ACC112 (cell line): Measurements from ENCODE around the gene USP4.

Source experiments
- H2AFZ ChIP-seq: fragments of 200-600 bp; sonication (generic); one replicate; pipeline ENCODE4 v1.6.0; 2017; ENCODE audit warnings: antibody characterized with exemption, low read length; ENCODE audit not compliant: unreplicated experiment
- H3K27ac ChIP-seq: fragments of 200-600 bp; sonication (generic); 2 replicates; pipeline ENCODE4 v1.5.1; 2014; ENCODE audit warnings: low read depth, mild to moderate bottlenecking, antibody characterized with exemption, low read length, moderate library complexity
- H3K27me3 ChIP-seq: fragments of 200-600 bp; sonication (generic); 2 replicates; pipeline ENCODE4 v1.6.1; 2014; ENCODE audit warnings: mild to moderate bottlenecking, antibody characterized with exemption, low read length, moderate library complexity, mixed read lengths; ENCODE audit not compliant: insufficient read depth
- H3K36me3 ChIP-seq: fragments of 200-600 bp; sonication (generic); 2 replicates; pipeline ENCODE4 v1.6.1; 2016; ENCODE audit warnings: mild to moderate bottlenecking, antibody characterized with exemption, low read length, moderate library complexity, mixed read lengths; ENCODE audit not compliant: insufficient read depth
- H3K4me1 ChIP-seq: fragments of 200-600 bp; sonication (generic); one replicate; pipeline ENCODE4 v1.6.1; 2016; ENCODE audit warnings: low read length, mixed read lengths; ENCODE audit not compliant: insufficient read depth, unreplicated experiment, control insufficient read depth
- H3K4me3 ChIP-seq: fragments of 200-600 bp; sonication (generic); 2 replicates; pipeline ENCODE4 v1.5.1; 2014; ENCODE audit warnings: mild to moderate bottlenecking, low read depth, low read length
- H3K79me2 ChIP-seq: fragments of 200-600 bp; sonication (generic); one replicate; pipeline ENCODE4 v1.6.0; 2016; ENCODE audit warnings: low read length; ENCODE audit not compliant: control insufficient read depth, unreplicated experiment, insufficient read depth

USP4 gene, protein sequence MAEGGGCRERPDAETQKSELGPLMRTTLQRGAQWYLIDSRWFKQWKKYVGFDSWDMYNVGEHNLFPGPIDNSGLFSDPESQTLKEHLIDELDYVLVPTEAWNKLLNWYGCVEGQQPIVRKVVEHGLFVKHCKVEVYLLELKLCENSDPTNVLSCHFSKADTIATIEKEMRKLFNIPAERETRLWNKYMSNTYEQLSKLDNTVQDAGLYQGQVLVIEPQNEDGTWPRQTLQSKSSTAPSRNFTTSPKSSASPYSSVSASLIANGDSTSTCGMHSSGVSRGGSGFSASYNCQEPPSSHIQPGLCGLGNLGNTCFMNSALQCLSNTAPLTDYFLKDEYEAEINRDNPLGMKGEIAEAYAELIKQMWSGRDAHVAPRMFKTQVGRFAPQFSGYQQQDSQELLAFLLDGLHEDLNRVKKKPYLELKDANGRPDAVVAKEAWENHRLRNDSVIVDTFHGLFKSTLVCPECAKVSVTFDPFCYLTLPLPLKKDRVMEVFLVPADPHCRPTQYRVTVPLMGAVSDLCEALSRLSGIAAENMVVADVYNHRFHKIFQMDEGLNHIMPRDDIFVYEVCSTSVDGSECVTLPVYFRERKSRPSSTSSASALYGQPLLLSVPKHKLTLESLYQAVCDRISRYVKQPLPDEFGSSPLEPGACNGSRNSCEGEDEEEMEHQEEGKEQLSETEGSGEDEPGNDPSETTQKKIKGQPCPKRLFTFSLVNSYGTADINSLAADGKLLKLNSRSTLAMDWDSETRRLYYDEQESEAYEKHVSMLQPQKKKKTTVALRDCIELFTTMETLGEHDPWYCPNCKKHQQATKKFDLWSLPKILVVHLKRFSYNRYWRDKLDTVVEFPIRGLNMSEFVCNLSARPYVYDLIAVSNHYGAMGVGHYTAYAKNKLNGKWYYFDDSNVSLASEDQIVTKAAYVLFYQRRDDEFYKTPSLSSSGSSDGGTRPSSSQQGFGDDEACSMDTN

DNA sequence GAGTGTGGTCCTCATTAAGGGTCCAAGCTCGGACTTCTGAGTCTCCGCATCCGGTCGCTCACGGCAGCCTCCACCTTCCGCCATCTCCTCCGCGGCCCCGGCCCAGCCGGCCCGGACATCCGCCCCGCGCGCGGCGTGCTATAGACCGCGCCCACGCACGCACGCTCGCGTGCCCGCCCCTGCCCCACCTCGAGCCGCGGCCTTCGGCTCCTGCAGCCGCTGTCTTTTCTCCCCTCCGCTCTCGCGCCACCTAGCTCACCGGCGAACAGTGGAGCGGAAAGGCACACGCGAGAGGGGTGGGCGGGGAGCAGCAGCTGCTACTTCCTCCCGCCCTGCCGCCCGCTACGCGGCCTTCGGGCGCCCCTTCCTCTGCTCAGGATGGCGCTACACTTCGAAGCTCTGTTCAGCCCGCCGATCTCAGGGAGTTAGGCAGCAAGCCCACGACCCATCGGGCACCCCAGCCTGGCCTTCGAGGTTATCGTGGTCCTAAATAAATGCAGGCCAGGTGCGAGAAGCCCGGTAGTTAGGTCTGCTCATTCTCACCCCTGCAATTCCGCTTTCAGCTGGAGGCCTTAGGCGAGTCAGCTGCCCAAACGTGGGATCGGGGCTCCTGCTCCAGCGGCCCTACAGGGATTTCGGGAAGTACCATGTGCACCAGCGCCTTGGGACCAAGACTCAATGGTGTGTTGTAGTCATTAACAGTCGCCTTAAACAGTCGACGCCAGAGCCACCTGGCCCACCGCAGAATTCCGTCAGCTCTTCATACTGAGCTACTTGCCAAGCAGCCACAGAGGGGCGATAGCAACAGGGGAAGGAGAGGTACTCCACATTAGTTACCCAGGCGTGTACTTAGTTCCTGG, at the start of gene USP4:
TSS of gene USP4 (minus strand) at position 113 of the 860 bp plus-strand sequence. CDS start at position 84, 29 bp downstream.
- peaks cover 13% of the 10 kb centered on the region for H3K4me1 ChIP-seq
- H2AFZ ChIP-seq, result peak within 1 kb of the TSS; percentile 87
- H3K4me3 ChIP-seq, result peak within 1 kb of the TSS; percentile 89
- no peaks in the 10 kb centered on the region for H3K27me3 ChIP-seq
- peaks cover 5% of the 10 kb centered on the region; the same call in 1 of the 2 replicates for H3K36me3 ChIP-seq
- peaks cover 52% of the 10 kb centered on the region for H3K79me2 ChIP-seq
- H3K27ac ChIP-seq, result peak within 1 kb of the TSS; percentile 81

DNA sequence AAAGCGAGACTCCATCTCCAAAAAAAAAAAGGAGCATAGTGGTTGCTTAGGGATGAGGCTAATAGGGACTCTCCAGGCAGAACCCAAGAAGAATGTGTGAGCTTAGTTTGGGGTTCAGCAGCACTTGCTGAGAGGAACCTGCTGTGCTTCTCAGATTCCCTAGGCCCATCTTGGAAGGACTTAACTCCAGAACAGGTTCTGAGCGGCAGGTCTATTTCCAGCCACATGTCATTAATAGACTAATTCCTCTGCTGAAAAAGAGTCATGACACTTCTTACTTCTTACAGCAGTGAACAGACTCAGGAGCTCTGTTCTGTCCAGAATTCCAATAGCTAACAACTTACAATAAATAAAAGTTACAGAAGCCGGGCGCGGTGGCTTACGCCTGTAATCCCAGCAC, 49.4 kb upstream of the USP4 start:
- Histone ChIP-seq H3K27me3 (no peaks in the 10 kb centered on the region), H3K79me2 (peaks cover 89% of the 10 kb centered on the region), H3K4me3 (no peak overlapping the region), H3K36me3 (peaks cover 4% of the 10 kb centered on the region), H3K4me1 (peaks cover 22% of the 10 kb centered on the region), H3K27ac (no peak overlapping the region), H2AFZ (no peak overlapping the region)

DNA sequence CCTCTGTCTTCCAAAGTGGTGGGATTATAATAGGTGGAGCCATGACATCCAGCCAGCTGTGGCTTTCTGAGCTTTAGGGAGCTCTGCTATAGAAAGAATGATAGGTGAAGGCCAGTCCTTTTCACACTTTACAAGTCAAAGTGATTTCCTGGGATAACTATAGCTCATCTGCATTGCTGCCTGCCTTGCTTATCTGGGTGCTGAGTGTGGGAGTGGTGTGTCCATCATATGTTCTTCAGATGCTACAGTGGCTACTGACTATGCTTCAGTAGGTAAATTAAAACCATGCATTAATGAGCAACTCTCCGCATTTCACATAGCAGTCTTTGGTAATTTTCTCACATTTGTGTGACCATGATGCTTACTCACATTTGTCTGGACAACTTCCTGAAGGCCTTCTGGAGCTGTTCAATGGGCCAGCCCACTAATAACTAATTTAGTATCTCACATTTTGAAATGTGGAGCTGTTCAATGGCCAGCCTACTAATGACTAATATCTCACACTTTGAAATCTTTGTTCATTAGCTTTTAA, 48.5 kb upstream of the USP4 start:
- no peak overlapping the region for H2AFZ ChIP-seq
- no peak overlapping the region for H3K4me3 ChIP-seq
- H3K79me2 ChIP-seq, result peaks cover 94% of the 10 kb centered on the region
- peaks cover 3% of the 10 kb centered on the region; the same call in 1 of the 2 replicates for H3K36me3 ChIP-seq
- 0 out of 2 replicates have a peak overlapping the region, but pooled peaks have one; percentile 14 for H3K27ac ChIP-seq
- peaks cover 22% of the 10 kb centered on the region for H3K4me1 ChIP-seq
- H3K27me3 ChIP-seq, result no peaks in the 10 kb centered on the region

DNA sequence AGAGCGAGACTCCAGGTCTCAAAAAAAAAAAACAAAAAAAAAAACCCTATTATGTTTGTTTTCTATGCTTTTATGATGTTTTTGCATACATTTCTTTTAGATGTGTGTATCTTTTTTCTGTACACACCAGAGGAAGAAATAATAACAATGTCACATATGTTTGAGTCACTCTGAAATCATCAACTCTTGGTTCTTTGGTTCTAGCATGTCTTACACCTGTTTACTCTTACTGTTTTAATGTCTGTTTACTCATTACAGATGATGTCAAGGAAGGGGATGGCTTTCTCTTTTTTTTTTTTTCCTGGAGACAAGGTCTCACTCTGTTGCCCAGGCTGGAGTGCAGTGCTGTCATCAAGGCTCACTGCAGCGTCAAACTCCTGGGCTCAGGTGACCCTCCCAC, 47.9 kb upstream of the USP4 start:
- Histone ChIP-seq H3K27ac (no peak overlapping the region), H3K36me3 (peaks cover 3% of the 10 kb centered on the region; the same call in 1 of the 2 replicates), H3K27me3 (no peaks in the 10 kb centered on the region), H3K79me2 (peaks cover 94% of the 10 kb centered on the region), H3K4me3 (no peak overlapping the region), H2AFZ (no peak overlapping the region), H3K4me1 (peaks cover 22% of the 10 kb centered on the region)

DNA sequence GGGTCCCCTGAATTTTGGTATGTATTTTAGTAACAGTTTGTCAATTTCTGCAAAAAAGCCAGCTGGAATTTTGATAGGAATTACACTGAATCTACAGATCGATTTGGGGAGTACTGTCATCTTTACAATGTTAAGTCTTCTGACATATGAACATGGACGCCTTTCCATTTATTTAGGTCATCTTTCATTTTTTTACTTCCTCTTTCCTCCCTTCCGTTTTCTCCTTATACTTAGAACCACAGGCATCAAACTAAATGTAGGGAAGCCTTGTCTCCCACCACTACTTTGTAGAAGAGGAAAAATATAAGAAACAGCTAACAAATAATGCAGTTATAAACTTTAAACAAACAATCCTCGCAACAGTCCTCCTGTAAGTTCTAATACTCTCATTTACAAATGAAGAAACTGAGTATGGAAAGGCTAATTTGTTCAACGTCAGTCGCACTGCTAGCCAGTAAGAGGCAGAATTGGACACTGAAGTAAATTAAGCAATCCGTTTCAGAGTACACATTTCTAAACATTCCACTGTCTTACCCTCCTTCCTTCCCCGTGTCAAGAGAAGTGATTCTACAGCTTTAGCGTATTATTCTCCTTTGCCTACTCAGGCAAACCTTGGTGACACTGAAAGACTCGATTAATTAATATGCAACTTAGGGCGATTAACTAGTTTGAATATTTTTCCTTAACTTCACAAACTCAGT, 46.4 kb upstream of the USP4 start:
- Histone ChIP-seq H3K4me1 (peaks cover 22% of the 10 kb centered on the region), H3K36me3 (peaks cover 3% of the 10 kb centered on the region; the same call in 1 of the 2 replicates), H3K4me3 (no peak overlapping the region), H3K27me3 (no peaks in the 10 kb centered on the region), H2AFZ (no peak overlapping the region), H3K79me2 (peaks cover 92% of the 10 kb centered on the region), H3K27ac (no peak overlapping the region)

DNA sequence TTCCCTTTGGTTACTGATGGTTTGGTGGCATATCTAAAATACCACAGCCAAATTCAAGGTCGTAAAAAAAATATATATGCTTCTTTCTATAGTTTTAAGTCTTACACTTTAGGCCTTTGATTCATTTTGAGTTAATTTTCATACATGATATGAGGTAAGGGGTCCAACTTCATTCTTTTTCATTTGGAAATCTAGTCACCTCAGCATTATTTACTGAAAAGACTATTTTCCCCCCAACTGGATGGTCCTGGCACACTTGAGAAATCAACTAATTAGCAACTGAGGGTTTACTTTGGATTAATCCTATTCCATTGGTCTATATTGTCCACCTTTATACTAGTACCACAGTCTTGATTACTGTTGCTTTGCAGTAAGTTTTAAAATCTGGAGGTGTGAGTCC, 45.8 kb upstream of the USP4 start:
- H2AFZ ChIP-seq, result no peak overlapping the region
- peaks cover 22% of the 10 kb centered on the region for H3K4me1 ChIP-seq
- no peak overlapping the region for H3K4me3 ChIP-seq
- peaks cover 92% of the 10 kb centered on the region for H3K79me2 ChIP-seq
- H3K27ac ChIP-seq, result no peak overlapping the region
- H3K27me3 ChIP-seq, result no peaks in the 10 kb centered on the region
- peaks cover 3% of the 10 kb centered on the region; the same call in 1 of the 2 replicates for H3K36me3 ChIP-seq

DNA sequence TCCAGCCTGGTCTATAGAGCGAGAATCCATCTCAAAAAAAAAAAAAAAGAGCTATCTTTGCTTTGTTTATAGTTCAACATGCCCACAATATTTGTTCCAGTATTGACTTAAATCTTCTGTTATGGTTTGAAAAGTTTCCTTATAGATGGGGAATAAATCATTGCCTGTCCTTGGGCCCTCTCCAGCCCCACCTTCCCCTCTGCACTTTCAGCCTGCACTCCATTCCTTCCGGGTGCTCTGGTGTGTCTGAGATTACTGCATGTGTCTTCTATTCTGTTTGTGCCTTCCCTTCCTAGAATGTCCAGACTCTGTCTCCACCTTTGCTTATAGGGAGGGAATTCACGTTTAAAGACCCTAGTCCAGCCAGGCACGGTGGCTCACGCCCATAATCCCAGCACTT, 43.5 kb upstream of the USP4 start:
- Histone ChIP-seq H3K79me2 (peaks cover 89% of the 10 kb centered on the region), H3K36me3 (peaks cover 6% of the 10 kb centered on the region; the same call in 1 of the 2 replicates), H2AFZ (no peak overlapping the region), H3K27me3 (no peaks in the 10 kb centered on the region), H3K27ac (no peak overlapping the region), H3K4me1 (peaks cover 29% of the 10 kb centered on the region), H3K4me3 (no peak overlapping the region)

DNA sequence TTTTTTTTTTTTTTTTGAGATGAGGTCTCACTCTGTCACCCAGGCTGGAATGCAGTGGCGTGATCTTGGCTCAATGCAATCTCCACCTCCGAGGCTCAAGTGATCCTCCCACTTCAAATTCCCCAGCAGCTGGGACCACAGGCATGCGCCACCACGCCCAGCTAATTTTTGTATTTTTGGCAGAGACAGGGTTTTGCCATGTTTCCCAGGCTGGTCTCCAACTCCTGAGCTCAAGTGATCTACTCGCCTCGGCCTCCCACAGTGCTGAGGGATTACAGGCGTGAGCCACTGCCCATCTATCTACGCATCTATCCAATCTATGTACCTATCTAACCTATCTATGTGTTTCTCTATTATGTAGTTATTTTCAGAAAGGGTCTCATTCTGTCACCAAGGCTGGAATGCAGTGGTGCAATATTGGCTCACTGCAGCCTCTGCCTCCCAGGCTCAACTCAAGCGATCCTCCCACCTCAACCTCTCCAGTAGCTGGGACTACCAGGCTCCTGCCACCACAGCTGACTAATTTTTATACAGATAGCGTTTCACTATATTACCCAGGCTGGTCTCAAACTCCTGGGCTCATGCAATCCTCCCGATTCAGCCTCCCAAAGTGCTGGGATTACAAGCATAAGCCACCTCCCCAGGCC, 38.5 kb upstream of the USP4 start:
- peaks cover 92% of the 10 kb centered on the region for H3K79me2 ChIP-seq
- H3K36me3 ChIP-seq, result peaks cover 20% of the 10 kb centered on the region; the same call in 1 of the 2 replicates
- H2AFZ ChIP-seq, result no peak overlapping the region
- H3K4me1 ChIP-seq, result peaks cover 26% of the 10 kb centered on the region
- H3K27me3 ChIP-seq, result no peaks in the 10 kb centered on the region
- H3K27ac ChIP-seq, result peak overlapping the region; percentile 74
- H3K4me3 ChIP-seq, result peak overlapping the region; percentile 3; the same call in 1 of the 2 replicates

DNA sequence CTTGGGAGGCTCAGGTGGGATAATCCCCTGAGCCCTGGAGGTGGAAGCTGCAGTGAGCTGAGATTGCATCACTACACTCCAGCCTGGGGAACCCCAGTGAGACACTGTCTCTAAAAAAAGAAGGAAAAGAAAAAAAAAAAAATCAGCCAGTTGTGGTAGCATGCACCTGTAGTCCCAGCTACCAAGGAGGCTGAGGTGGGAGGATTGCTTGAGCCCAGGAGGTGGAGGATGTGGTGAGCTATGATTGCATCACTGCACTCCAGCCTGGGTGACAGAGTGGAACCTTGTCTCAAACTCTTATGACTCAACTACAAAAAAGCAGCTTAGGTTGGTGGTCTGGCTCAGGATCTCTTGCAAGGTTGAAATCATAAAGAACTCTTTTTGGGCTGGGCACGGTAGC, 37.6 kb upstream of the USP4 start:
- H3K36me3 ChIP-seq, result peaks cover 27% of the 10 kb centered on the region; the same call in 1 of the 2 replicates
- H3K27me3 ChIP-seq, result no peaks in the 10 kb centered on the region
- peaks cover 26% of the 10 kb centered on the region for H3K4me1 ChIP-seq
- peak overlapping the region; percentile 66 for H3K27ac ChIP-seq
- H3K4me3 ChIP-seq, result no peak overlapping the region
- no peak overlapping the region for H2AFZ ChIP-seq
- H3K79me2 ChIP-seq, result peaks cover 90% of the 10 kb centered on the region
